Pancreas (tissue), 10 donors: ENCODE data around the gene TFF1. TPM values are rescaled to one million over a fixed set of nuclear protein-coding genes. Genes with fewer than 3 reads are reported as not detected.

Experiments used
- ATAC-seq, 4 donors: fragments of 200-7000 bp; cut with Tn5 transposase; one replicate each; pipeline versions ENCODE4 v1.8.0 to v1.9.1; 2020; ENCODE audit warnings: mild to moderate bottlenecking in 4 of 4, moderate library complexity in 4 of 4
- DNase-seq, 6 donors: peaks; one replicate each; pipeline ENCODE4 v3.0.0-alpha.2; 2020
- FAIRE-seq: peaks from 2 replicates; lab custom pipeline; 2012; peaks lifted over from hg19 to GRCh38; lab: Jason Lieb, UNC
- H3K27ac ChIP-seq, 4 donors: fragments of 200-600 bp; sonication (generic); 1 replicate in 3 of 4; 2 replicates in 1 of 4; pipeline versions ENCODE4 v1.5.0 to v1.8.0; 2020
- H3K27me3 ChIP-seq, 4 donors: fragments of 200-600 bp; one replicate each; pipeline ENCODE4 v1.8.0; 2021
- H3K36me3 ChIP-seq, 3 donors: fragments of 200-600 bp; sonication (generic) in 1 of 3; one replicate each; pipeline versions ENCODE4 v1.5.0 to v1.8.0; 2020 to 2021
- H3K4me1 ChIP-seq, 3 donors: fragments of 200-600 bp; one replicate each; pipeline ENCODE4 v1.8.0; 2021
- H3K4me3 ChIP-seq, 4 donors: fragments of 200-600 bp; sonication (generic) in 2 of 4; one replicate each; pipeline versions ENCODE4 v1.5.0 to v1.8.0; 2020 to 2021
- H3K9me3 ChIP-seq, 4 donors: fragments of 200-600 bp; one replicate each; pipeline ENCODE4 v1.8.0; 2021
- WGBS, 2 donors: extraction: QIAGEN DNeasy Blood & Tissue Kit; methylation state at CpG; one replicate each; pipeline ENCODE4 v1.1.7; 2013; 5-methylcytosine and 5-hydroxymethylcytosine counted together
- intact Hi-C, 3 donors: fragments of 100-400 bp; cut with DNase I; formaldehyde crosslinking; loops; one replicate each; pipeline versions ENCODE4 v1.11.1 to v1.14.2; 2022
- polyA plus RNA-seq, 2 donors: library from polyadenylated mRNA; stranded (reverse); fragments of 200-250 nt; gene quantifications; one replicate each; pipeline ENCODE4 v1.2.3, GENCODE V29; 2013
- total RNA-seq, 6 donors: library from RNA; stranded (reverse); fragmentation: NEBNext Ultra II Directional in 4 of 6; extraction: Animal tissue kit (Norgen Biotek cat#: 25700) in 4 of 6; gene quantifications; one replicate each; pipeline versions ENCODE4 v1.2.1 to v1.2.4, GENCODE V29; 2021 to 2023
- TF ChIP-seq, protein P1 (sequence below), 4 donors: fragments of 200-600 bp; sonication (generic) in 3 of 4; IDR thresholded peaks; one replicate each; pipeline versions ENCODE4 v1.5.0 to v1.8.0; 2021; ENCODE audit warnings: antibody characterized with exemption in 4 of 4
- donor health status: healthy with polysubstance abuse.
- donor health status: DM: no; HTN: no; CAD: no; lungs with moderate emphysema.
- donor health status: DM: no; HTN: no; CAD: no.
- donor health status: control.
- donor health status: control.
- donor health status: Bipolar disorder and iron deficiency.
- donor health status: DM: yes; HTN: yes; CAD: no.
- donor health status: DM: no; HTN: no; CAD: no.
- donor health status: DM: no; HTN: no; CAD: no.
- donor health status: DM: yes; HTN: yes; CAD: no.

Gene TFF1
- total and polyA plus RNA-seq, 8 donors: 0.80 to 40.6 (median 2.9) TPM; not detected in 1

DNA sequence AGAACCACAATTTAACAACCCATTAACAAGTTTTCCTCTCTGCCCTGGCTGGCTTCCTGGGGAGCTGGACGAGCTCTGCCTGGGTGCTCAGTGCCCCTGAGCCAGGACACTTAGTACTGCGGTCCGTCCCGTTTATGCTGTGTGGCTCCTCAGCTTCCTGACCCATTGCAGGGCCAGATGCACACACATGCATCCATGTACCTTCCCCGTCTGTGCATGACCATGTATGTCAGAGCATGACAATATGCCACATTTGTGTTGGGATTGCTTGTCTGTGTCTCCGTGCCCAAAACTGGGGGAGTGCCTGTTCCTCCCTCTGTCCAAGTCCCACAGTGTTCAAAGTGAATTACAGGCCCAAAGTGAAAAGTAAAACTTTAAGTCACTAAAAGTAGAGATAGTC is 41.4 kb downstream of the TFF1 start:
- Histone ChIP-seq H3K27me3 (no peaks in the 10 kb centered on the region), H3K4me3 (no peak overlapping the region), H3K9me3 (no peaks in the 10 kb centered on the region), H3K36me3 (no peaks in the 10 kb centered on the region), H3K27ac (no peak overlapping the region), H3K4me1 (no peaks in the 10 kb centered on the region)
- DNase-seq: no peak
- ATAC-seq: no peak
- TF ChIP-seq, protein P1, sequence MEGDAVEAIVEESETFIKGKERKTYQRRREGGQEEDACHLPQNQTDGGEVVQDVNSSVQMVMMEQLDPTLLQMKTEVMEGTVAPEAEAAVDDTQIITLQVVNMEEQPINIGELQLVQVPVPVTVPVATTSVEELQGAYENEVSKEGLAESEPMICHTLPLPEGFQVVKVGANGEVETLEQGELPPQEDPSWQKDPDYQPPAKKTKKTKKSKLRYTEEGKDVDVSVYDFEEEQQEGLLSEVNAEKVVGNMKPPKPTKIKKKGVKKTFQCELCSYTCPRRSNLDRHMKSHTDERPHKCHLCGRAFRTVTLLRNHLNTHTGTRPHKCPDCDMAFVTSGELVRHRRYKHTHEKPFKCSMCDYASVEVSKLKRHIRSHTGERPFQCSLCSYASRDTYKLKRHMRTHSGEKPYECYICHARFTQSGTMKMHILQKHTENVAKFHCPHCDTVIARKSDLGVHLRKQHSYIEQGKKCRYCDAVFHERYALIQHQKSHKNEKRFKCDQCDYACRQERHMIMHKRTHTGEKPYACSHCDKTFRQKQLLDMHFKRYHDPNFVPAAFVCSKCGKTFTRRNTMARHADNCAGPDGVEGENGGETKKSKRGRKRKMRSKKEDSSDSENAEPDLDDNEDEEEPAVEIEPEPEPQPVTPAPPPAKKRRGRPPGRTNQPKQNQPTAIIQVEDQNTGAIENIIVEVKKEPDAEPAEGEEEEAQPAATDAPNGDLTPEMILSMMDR (IDR thresholded peaks at IDR 0.05): no peak
- no peak for FAIRE-seq
- intact Hi-C loops: loop anchor here in 1 of 3 donors (10.0 kb wide), 1 partner anchor 60 kb away; no protein-coding TSS in a partner anchor
- 84 to 90% methylated on average over 6 of the region's 6 CpGs for WGBS, 2 donors

DNA sequence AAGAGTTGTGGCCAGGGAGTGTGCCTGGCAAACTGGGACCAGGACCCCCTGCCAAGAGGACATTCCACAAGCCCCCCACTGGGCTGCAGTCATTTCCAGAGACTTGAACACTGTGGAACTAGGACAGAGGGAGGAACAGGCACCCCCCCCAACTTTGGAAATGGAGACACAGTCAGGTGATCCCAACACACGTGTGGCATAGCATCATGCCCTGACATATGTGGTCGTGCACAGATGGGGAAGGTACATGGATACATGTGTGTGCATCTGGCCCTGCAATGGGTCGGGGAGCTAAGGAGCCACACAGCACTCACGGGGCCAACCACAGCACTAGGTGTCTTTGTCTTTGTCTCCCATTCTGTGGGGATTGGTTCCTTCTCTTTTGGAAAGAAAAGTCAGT is 44.5 kb downstream of the TFF1 start:
- WGBS, 2 donors: 82 to 97% methylated on average over 4 of the region's 4 CpGs
- H3K36me3 ChIP-seq: no peaks in the 10 kb centered on the region
- H3K4me3 ChIP-seq: no peak overlapping the region
- TF ChIP-seq, protein P1 (IDR thresholded peaks at IDR 0.05): no peak
- H3K4me1 ChIP-seq: no peaks in the 10 kb centered on the region
- no peaks in the 10 kb centered on the region for H3K27me3 ChIP-seq
- no peak overlapping the region for H3K27ac ChIP-seq
- DNase-seq: no peak
- FAIRE-seq: no peak
- intact Hi-C loops: loop anchor here in 1 of 3 donors (10.0 kb wide), 1 partner anchor 63 kb away; no protein-coding TSS in a partner anchor
- no peaks in the 10 kb centered on the region for H3K9me3 ChIP-seq
- ATAC-seq: no peak

DNA sequence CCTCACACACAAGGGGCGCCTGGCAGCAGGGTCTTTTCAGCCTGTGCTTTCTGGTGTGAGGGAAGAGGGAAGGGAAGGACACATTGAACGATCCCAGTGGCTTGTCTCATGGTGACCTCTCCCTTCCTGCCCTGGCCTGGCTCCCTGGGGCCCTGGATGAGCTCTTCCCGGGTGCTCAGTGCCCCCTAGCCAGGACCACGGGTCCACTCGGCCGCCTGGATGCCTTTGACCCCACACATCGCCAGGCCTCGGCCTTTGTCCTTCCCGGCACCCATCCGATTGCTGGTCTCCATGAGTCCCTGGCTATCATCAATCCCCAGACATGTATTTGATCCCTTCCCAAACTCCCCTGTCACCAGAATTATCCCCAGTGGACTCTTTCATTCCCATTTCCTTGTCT is 45.1 kb downstream of the TFF1 start:
- FAIRE-seq: no peak
- H3K4me1 ChIP-seq: no peaks in the 10 kb centered on the region
- WGBS, 2 donors: 87 to 98% methylated on average over 10 of the region's 10 CpGs
- H3K27me3 ChIP-seq: no peaks in the 10 kb centered on the region
- H3K4me3 ChIP-seq: no peak overlapping the region
- no peak for ATAC-seq
- no peaks in the 10 kb centered on the region for H3K36me3 ChIP-seq
- intact Hi-C loops: loop anchor here in 1 of 3 donors (10.0 kb wide), 1 partner anchor 64 kb away; no protein-coding TSS in a partner anchor
- DNase-seq: no peak
- no peak overlapping the region for H3K27ac ChIP-seq
- TF ChIP-seq, protein P1 (IDR thresholded peaks at IDR 0.05): no peak
- H3K9me3 ChIP-seq: no peaks in the 10 kb centered on the region

DNA sequence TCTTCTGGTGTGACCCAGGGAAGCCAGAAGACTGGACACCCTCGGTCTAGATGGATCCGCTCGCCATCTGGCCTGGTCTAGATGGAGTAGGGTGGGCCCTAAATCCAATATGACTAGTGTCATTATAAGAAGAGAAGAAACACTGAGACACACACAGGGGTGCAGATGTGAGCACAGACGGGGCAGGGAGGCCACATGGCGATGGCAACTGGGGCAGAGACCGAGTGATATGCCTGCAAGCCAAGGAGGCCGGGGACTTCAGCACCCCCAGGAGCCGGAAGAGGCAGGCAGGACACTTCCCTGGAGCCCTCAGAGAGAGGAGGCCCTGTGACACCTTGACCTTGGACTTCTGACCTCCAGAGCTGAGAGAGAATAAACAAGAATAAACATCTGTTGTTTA is 45.5 kb downstream of the TFF1 start:
- H3K4me3 ChIP-seq: no peak overlapping the region
- H3K36me3 ChIP-seq: no peaks in the 10 kb centered on the region
- H3K4me1 ChIP-seq: no peaks in the 10 kb centered on the region
- WGBS, 2 donors: 96 to 97% methylated on average over 8 of the region's 8 CpGs
- no peak for ATAC-seq
- H3K27ac ChIP-seq: no peak overlapping the region
- intact Hi-C loops: loop anchor here in 1 of 3 donors (10.0 kb wide), 1 partner anchor 64 kb away; no protein-coding TSS in a partner anchor
- no peak for FAIRE-seq
- H3K27me3 ChIP-seq: no peaks in the 10 kb centered on the region
- DNase-seq: no peak
- no peaks in the 10 kb centered on the region for H3K9me3 ChIP-seq
- TF ChIP-seq, protein P1 (IDR thresholded peaks at IDR 0.05): no peak

DNA sequence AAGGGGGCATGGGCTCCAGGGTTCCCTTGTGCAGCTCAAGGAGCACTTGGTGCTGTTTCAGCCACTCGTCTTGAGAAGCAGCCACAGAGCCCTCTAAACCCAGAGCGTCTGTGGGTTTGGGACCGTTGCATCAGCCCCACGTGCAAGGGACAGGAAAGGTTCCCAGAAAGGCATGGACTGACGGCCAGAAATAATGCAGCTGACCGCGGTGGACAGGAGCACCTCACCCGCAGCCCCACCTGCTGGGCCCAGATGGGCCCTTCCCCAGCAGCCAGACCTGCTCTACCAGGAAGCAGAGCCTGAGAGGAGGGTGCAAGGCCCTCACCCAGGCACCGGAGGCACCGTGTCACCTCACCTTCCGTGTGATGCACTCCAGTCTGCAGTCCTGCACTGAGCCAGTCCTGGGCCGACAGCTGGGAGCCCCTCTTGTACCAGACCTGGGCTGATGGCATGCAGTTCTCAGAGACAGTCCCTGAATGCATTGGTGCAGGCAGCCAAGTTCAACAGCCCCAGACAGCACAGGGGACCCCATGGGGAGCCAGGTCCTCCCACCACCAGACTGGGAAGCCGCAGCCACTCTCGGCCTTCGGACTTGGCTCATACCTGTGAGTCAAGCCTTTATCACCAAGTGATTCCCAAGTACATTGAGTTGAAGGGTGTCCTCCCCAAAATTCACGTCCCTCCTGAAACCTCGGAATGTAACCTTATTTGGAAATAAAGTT is 46.3 kb downstream of the TFF1 start:
- DNase-seq: peak in 3 of 6 donors; percentile 42 to 56 (median 55)
- H3K4me3 ChIP-seq: no peak overlapping the region
- no peaks in the 10 kb centered on the region for H3K4me1 ChIP-seq
- WGBS, 2 donors: 45 to 49% methylated on average over 17 of the region's 17 CpGs
- no peaks in the 10 kb centered on the region for H3K9me3 ChIP-seq
- FAIRE-seq: no peak
- ATAC-seq: peak; percentile 61 to 87 (median 67)
- H3K27me3 ChIP-seq: no peaks in the 10 kb centered on the region
- TF ChIP-seq, protein P1 (IDR thresholded peaks at IDR 0.05): no peak
- H3K27ac ChIP-seq: no peak overlapping the region
- H3K36me3 ChIP-seq: no peaks in the 10 kb centered on the region
- intact Hi-C loops: loop anchor here in 2 of 3 donors (10.0 kb wide), 2 partner anchors 65 to 125 kb away; no protein-coding TSS in a partner anchor
